Cardiac atrium fibroblast (primary cell): Measurements from ENCODE around the gene IFITM1. TPM values are rescaled to one million over a fixed set of nuclear protein-coding genes. Genes with fewer than 3 reads are reported as not detected.

ENCODE experiments used
- total RNA-seq: library from RNA; depleted of rRNA; stranded (reverse); fragments of >200 nt; gene quantifications from 2 replicates; pipeline ENCODE4 v1.2.3, GENCODE V29; 2015

IFITM1 gene
- total RNA-seq, result 203 and 427 TPM in 2 replicates

GRCh38 chr11:313787-314553 is at the start of gene IFITM1:
Gene IFITM1 (plus strand): TSS chr11:314040. CDS start chr11:314171, 131 bp downstream.

GRCh38 chr11:278001-278951 is 35.6 kb upstream of the IFITM1 start, which contains the start of gene NLRP6:
Gene NLRP6 (plus strand): TSS chr11:278407. CDS start chr11:278570, 163 bp downstream.

GRCh38 chr11:288478-289397 is 25.1 kb upstream of the IFITM1 start, which contains the start of gene PGGHG:
Gene PGGHG (plus strand): TSS chr11:289126. CDS start chr11:289817, 691 bp downstream.

GRCh38 chr11:299081-299891 is 14.6 kb upstream of the IFITM1 start, which contains the start of gene IFITM5:
Gene IFITM5 (minus strand): TSS chr11:299526. CDS start chr11:299490, 36 bp downstream.

GRCh38 chr11:307766-308708 is 5.8 kb upstream of the IFITM1 start, which contains the start of gene IFITM2:
Gene IFITM2 (plus strand): TSS chr11:307816. CDS start chr11:308193, 377 bp downstream.

Other genes starting within 250 kb of the IFITM1 start
- not detected in 2 replicates for gene SCGB1C1, start 121.0 kb upstream of the IFITM1 start, total RNA-seq
- 50.9 and 52.7 TPM in 2 replicates for gene BET1L, start 106.6 kb upstream of the IFITM1 start, total RNA-seq
- gene RIC8A, start 106.3 kb upstream of the IFITM1 start, total RNA-seq, result 73.5 and 136 TPM in 2 replicates
- 5.5 and 16.6 TPM in 2 replicates for gene SIRT3, start 77.7 kb upstream of the IFITM1 start, total RNA-seq
- gene PSMD13, start 77.1 kb upstream of the IFITM1 start, total RNA-seq, result 115 and 132 TPM in 2 replicates
- not detected in 2 replicates for gene NLRP6, start 35.6 kb upstream of the IFITM1 start, total RNA-seq
- gene PGGHG, start 24.9 kb upstream of the IFITM1 start, total RNA-seq, result 16.7 and 34.8 TPM in 2 replicates
- gene IFITM5, start 14.5 kb upstream of the IFITM1 start, total RNA-seq, result not detected in 2 replicates
- gene IFITM2, start 6.2 kb upstream of the IFITM1 start, total RNA-seq, result 478 and 666 TPM in 2 replicates
- gene IFITM3, start 6.8 kb downstream of the IFITM1 start, total RNA-seq, result 802 and 859 TPM in 2 replicates
- 2.3 and 7.1 TPM in 2 replicates for gene B4GALNT4, start 55.5 kb downstream of the IFITM1 start, total RNA-seq
- gene PKP3, start 80.2 kb downstream of the IFITM1 start, total RNA-seq, result 0.54 and 3.2 TPM in 2 replicates
- 42.4 and 43.0 TPM in 2 replicates for gene SIGIRR, start 101.0 kb downstream of the IFITM1 start, total RNA-seq
- not detected in 2 replicates for gene ANO9, start 128.0 kb downstream of the IFITM1 start, total RNA-seq
- gene PTDSS2, start 136.2 kb downstream of the IFITM1 start, total RNA-seq, result 36.3 and 40.8 TPM in 2 replicates
- gene RNH1, start 193.2 kb downstream of the IFITM1 start, total RNA-seq, result 451 and 498 TPM in 2 replicates
- gene HRAS, start 221.5 kb downstream of the IFITM1 start, total RNA-seq, result 46.4 and 67.1 TPM in 2 replicates
- gene LRRC56, start 223.5 kb downstream of the IFITM1 start, total RNA-seq, result 0.16 and 1.3 TPM in 2 replicates
- gene LMNTD2, start 246.7 kb downstream of the IFITM1 start, total RNA-seq, result 0.81 and 3.1 TPM in 2 replicates
- gene RASSF7, start 246.9 kb downstream of the IFITM1 start, total RNA-seq, result 8.3 and 11.3 TPM in 2 replicates